SU-DHL-6 (cell line): ENCODE results near the gene CDK6.

Experiments used
- H2AFZ ChIP-seq: fragments of 200-600 bp; sonication (generic); 2 replicates; pipeline ENCODE4 v1.6.1; 2014; ENCODE audit warnings: low read depth, mild to moderate bottlenecking, moderate library complexity, mixed read lengths, antibody characterized with exemption, low read length; ENCODE audit not compliant: severe bottlenecking
- H3F3A ChIP-seq: fragments of 200-600 bp; shearing (Covaris generic); 2 replicates; pipeline ENCODE4 v1.6.0; 2016; ENCODE audit warnings: antibody characterized with exemption, mild to moderate bottlenecking; ENCODE audit not compliant: insufficient read depth
- H3K27ac ChIP-seq: fragments of 200-600 bp; sonication (generic); 2 replicates; pipeline ENCODE4 v1.5.1; 2016; ENCODE audit warnings: low read depth, mild to moderate bottlenecking, low read length, moderate library complexity, mixed read lengths
- H3K27me3 ChIP-seq: fragments of 200-600 bp; sonication (generic), shearing (Covaris generic); 2 replicates; pipeline ENCODE4 v1.6.0; 2014; ENCODE audit warnings: mild to moderate bottlenecking, low read length
- H3K36me3 ChIP-seq: fragments of 200-600 bp; sonication (generic); 2 replicates; pipeline ENCODE4 v1.6.1; 2014; ENCODE audit warnings: mild to moderate bottlenecking, low read length, mixed read lengths
- H3K4me2 ChIP-seq: fragments of 300-600, 200-600 bp; shearing (Covaris generic), sonication (generic); 2 replicates; pipeline ENCODE4 v1.6.0; 2014; ENCODE audit warnings: low read length, low read depth, mild to moderate bottlenecking; ENCODE audit not compliant: poor library complexity, severe bottlenecking
- H3K4me3 ChIP-seq: fragments of 200-600 bp; sonication (generic); 2 replicates; pipeline ENCODE4 v1.5.1; 2014; ENCODE audit warnings: antibody characterized with exemption, low read length, mild to moderate bottlenecking, mixed read lengths; ENCODE audit not compliant: insufficient read depth, poor library complexity, severe bottlenecking
- H3K79me2 ChIP-seq: fragments of 200-600 bp; sonication (generic); 2 replicates; pipeline ENCODE4 v1.6.1; 2014; ENCODE audit warnings: mild to moderate bottlenecking, low read length, moderate library complexity; ENCODE audit not compliant: insufficient read depth
- H3K9ac ChIP-seq: fragments of 200-600 bp; sonication (generic); 2 replicates; pipeline ENCODE4 v1.7.0; 2014; ENCODE audit warnings: mild to moderate bottlenecking, low read length
- H3K9me2 ChIP-seq: fragments of 200-600 bp; sonication (generic); replicated peaks from 2 replicates; pipeline ENCODE4 v1.6.1; 2014; ENCODE audit warnings: low read length; ENCODE audit not compliant: insufficient read depth
- H3K9me3 ChIP-seq: fragments of 200-600 bp; sonication (generic); 2 replicates; pipeline ENCODE4 v1.6.1; 2014; ENCODE audit warnings: low read length, mixed read lengths; ENCODE audit not compliant: insufficient read depth
- H4K20me1 ChIP-seq: fragments of 200-600 bp; sonication (generic); 2 replicates; pipeline ENCODE4 v1.6.1; 2014; ENCODE audit warnings: low read depth, mild to moderate bottlenecking, antibody characterized with exemption, low read length, moderate library complexity, mixed read lengths
- EZH2phosphoT487 ChIP-seq: fragments of 200-600 bp; sonication (generic), shearing (Covaris generic); conservative IDR thresholded peaks from 2 replicates; pipeline ENCODE4 v1.6.1; 2018; ENCODE audit warnings: mild to moderate bottlenecking, antibody characterized with exemption, low read length, moderate library complexity, mixed read lengths
- TF ChIP-seq, protein P1 (sequence below): fragments of 200-600 bp; sonication (generic); IDR thresholded peaks from one replicate; pipeline ENCODE4 v1.5.1; 2017; ENCODE audit warnings: antibody characterized with exemption, mild to moderate bottlenecking, low read length, moderate library complexity; ENCODE audit not compliant: insufficient read depth, poor library complexity, severe bottlenecking

Gene CDK6

DNA sequence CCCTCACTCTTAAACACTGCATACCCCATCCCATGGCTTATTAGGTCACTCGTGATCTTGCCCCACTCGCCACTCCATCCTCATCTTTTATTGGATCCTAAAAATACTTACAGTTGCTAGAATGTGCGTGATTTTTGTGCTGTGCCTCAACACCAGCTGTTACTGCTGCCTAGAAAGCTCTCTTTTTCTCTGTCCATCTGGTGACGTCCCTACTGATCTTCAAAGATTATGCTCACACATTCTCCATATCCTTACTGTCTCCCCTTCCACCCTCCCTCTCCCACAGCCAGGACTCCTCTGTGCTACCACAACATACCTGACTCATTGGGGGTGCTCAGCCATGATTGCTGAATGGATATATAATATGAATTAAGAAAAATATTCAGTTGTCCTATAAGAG lies 42.0 kb downstream of the CDK6 start:
- Histone ChIP-seq H3K27me3 (no peaks in the 10 kb centered on the region), H3K4me2 (no peak overlapping the region), H3F3A (no peaks in the 10 kb centered on the region), H3K9me3 (peaks cover under 1% of the 10 kb centered on the region; the same call in 1 of the 2 replicates), H3K9ac (no peak overlapping the region), H2AFZ (no peak overlapping the region), H3K4me3 (no peak overlapping the region), H3K79me2 (peaks cover 43% of the 10 kb centered on the region), H3K9me2 (no peaks in the 10 kb centered on the region), H3K27ac (no peak overlapping the region), H4K20me1 (no peaks in the 10 kb centered on the region), H3K36me3 (peaks cover 5% of the 10 kb centered on the region; the same call in 1 of the 2 replicates)
- TF ChIP-seq EZH2phosphoT487: no peak
- TF ChIP-seq, protein P1, sequence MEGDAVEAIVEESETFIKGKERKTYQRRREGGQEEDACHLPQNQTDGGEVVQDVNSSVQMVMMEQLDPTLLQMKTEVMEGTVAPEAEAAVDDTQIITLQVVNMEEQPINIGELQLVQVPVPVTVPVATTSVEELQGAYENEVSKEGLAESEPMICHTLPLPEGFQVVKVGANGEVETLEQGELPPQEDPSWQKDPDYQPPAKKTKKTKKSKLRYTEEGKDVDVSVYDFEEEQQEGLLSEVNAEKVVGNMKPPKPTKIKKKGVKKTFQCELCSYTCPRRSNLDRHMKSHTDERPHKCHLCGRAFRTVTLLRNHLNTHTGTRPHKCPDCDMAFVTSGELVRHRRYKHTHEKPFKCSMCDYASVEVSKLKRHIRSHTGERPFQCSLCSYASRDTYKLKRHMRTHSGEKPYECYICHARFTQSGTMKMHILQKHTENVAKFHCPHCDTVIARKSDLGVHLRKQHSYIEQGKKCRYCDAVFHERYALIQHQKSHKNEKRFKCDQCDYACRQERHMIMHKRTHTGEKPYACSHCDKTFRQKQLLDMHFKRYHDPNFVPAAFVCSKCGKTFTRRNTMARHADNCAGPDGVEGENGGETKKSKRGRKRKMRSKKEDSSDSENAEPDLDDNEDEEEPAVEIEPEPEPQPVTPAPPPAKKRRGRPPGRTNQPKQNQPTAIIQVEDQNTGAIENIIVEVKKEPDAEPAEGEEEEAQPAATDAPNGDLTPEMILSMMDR: no peak

DNA sequence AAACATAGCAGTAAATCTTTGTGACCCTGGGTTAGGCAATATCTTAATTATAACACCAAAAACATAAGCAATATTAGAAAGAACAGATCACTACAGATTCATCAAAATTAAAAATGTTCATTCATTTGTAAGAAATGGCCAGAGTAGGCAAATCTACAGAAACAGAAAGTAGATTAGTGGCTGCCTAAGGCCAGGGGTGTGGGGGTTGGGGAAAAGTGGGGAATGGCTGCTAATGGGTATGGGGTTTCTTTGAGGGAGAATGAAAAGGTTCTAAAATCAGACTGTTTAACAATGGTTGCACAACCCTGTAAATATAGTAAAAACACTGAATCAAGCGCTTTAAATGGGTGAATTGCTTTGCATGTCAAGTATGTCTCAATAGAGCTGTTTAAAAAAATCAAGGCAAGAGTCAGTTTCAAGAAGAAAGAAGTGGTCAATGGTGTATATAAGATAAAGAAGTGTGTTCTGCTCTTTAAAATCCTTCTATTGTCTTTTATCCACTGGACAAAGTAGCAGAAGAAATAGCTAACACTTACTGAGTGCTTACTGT lies 42.6 kb downstream of the CDK6 start:
- H3K9me3 ChIP-seq: peaks cover 5% of the 10 kb centered on the region; the same call in 1 of the 2 replicates
- no peak overlapping the region for H3K27ac ChIP-seq
- peaks cover 50% of the 10 kb centered on the region for H3K79me2 ChIP-seq
- no peaks in the 10 kb centered on the region for H3F3A ChIP-seq
- no peak overlapping the region for H3K4me2 ChIP-seq
- H3K9ac ChIP-seq: no peak overlapping the region
- H3K9me2 ChIP-seq: no peaks in the 10 kb centered on the region
- no peak overlapping the region for H3K4me3 ChIP-seq
- TF ChIP-seq EZH2phosphoT487: no peak
- TF ChIP-seq, protein P1: no peak
- H3K27me3 ChIP-seq: no peaks in the 10 kb centered on the region
- no peak overlapping the region for H2AFZ ChIP-seq
- peaks cover 9% of the 10 kb centered on the region; the same call in 1 of the 2 replicates for H3K36me3 ChIP-seq
- no peaks in the 10 kb centered on the region for H4K20me1 ChIP-seq

DNA sequence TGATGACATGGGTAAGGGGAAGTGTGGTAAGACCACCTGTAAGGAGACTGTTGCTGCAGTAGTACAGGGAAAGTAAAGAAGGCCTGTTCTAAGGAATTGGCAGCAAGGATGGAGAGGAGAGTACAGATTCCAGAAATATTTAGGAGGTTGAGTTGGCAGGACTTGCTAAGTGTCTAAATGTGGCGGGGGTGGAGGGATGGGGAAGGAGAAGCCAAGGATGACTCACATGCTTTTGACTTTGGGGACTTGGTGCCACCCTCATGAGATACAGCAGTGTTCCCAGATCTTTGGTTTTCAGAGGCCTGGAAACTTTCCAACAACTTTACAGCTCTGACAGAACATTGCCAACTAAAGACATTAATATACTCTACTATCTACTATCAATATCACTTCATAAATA lies 45.4 kb downstream of the CDK6 start:
- peaks cover 16% of the 10 kb centered on the region; the same call in 1 of the 2 replicates for H3K36me3 ChIP-seq
- H3K79me2 ChIP-seq: peaks cover 56% of the 10 kb centered on the region
- no peak overlapping the region for H3K4me3 ChIP-seq
- H3K9me3 ChIP-seq: peaks cover 9% of the 10 kb centered on the region; the same call in 1 of the 2 replicates
- H2AFZ ChIP-seq: no peak overlapping the region
- H3K27me3 ChIP-seq: no peaks in the 10 kb centered on the region
- no peaks in the 10 kb centered on the region for H4K20me1 ChIP-seq
- H3F3A ChIP-seq: no peaks in the 10 kb centered on the region
- no peak overlapping the region for H3K9ac ChIP-seq
- H3K4me2 ChIP-seq: no peak overlapping the region
- no peaks in the 10 kb centered on the region for H3K9me2 ChIP-seq
- no peak overlapping the region for H3K27ac ChIP-seq
- TF ChIP-seq EZH2phosphoT487: no peak
- TF ChIP-seq, protein P1: no peak
